ENCODE data around the gene HIGD1B.
"Not testable (repeated sequence)": the region's sequence is repeated elsewhere in the genome, so short reads cannot be mapped to it uniquely, and the experiment has no call there.

HIGD1B gene

GRCh38 chr17:44847586-44847985 is at the start of gene HIGD1B:
HIGD1B (plus strand) TSS chr17:44847883; CDS start chr17:44848153, 270 bp downstream.
- peak; percentile 82 for DNase-seq

- DNase-seq = no peak
These were observed 49.3 kb upstream of the HIGD1B start for GRCh38 chr17:44798356-44798755.

GRCh38 chr17:44801880-44802279 is 45.8 kb upstream of the HIGD1B start:
- no peak for DNase-seq

GRCh38 chr17:44804302-44805089 is 43.2 kb upstream of the HIGD1B start:
- DNase-seq = peak; percentile 25

- DNase-seq = no peak
These were observed 40.4 kb upstream of the HIGD1B start for GRCh38 chr17:44807093-44807816.

- DNase-seq = peak; percentile 99
These were observed 39.9 kb upstream of the HIGD1B start for GRCh38 chr17:44807817-44808155.

GRCh38 chr17:44808156-44808555 is 39.5 kb upstream of the HIGD1B start:
- DNase-seq = no peak

- not testable (repeated sequence) for DNase-seq
These were observed 38.9 kb upstream of the HIGD1B start for GRCh38 chr17:44808656-44809388.

GRCh38 chr17:44812263-44812662 is 35.4 kb upstream of the HIGD1B start:
- no peak for DNase-seq

- DNase-seq = not testable (repeated sequence)
These were observed 29.2 kb upstream of the HIGD1B start for GRCh38 chr17:44818508-44818907.

- DNase-seq = peak; percentile 87
These were observed 27.0 kb upstream of the HIGD1B start for GRCh38 chr17:44820631-44821212.

GRCh38 chr17:44825236-44825635 is 22.4 kb upstream of the HIGD1B start:
- not testable (repeated sequence) for DNase-seq

GRCh38 chr17:44826123-44826790 is 21.4 kb upstream of the HIGD1B start:
- DNase-seq = no peak

- DNase-seq = no peak
These were observed 19.8 kb upstream of the HIGD1B start for GRCh38 chr17:44827863-44828262.

- DNase-seq = peak; percentile 47
These were observed 18.7 kb upstream of the HIGD1B start for GRCh38 chr17:44828919-44829522.

- DNase-seq = peak; percentile 25
These were observed 17.9 kb upstream of the HIGD1B start, which contains the start of gene GJC1 for GRCh38 chr17:44829523-44830358. GJC1 (minus strand) TSS chr17:44830287; CDS start chr17:44805817, 24,470 bp downstream.

GRCh38 chr17:44830359-44831288 is 17.1 kb upstream of the HIGD1B start:
- no peak for DNase-seq

GRCh38 chr17:44831371-44831770 is 16.3 kb upstream of the HIGD1B start:
- DNase-seq = no peak

- DNase-seq = no peak
These were observed 14.9 kb upstream of the HIGD1B start for GRCh38 chr17:44832805-44833204.

- DNase-seq = peak; percentile 67
These were observed 10.5 kb upstream of the HIGD1B start for GRCh38 chr17:44837196-44837595.

Measured in NCI-H2171 treated with DMSO at 0.1 percent for 48 hours (cell line).